Measurements from ENCODE around the gene MN1.

MN1 gene

GRCh38 chr22:27792452-27793161 lies 8.9 kb downstream of the MN1 start:
- in situ Hi-C loops (cut with MboI; ENCODE audit: low sequenced_read_pairs, unreplicated experiment), result no loop called here
- no peak for DNase-seq (ENCODE audit: low spot score)
- TF ChIP-seq, protein P1, sequence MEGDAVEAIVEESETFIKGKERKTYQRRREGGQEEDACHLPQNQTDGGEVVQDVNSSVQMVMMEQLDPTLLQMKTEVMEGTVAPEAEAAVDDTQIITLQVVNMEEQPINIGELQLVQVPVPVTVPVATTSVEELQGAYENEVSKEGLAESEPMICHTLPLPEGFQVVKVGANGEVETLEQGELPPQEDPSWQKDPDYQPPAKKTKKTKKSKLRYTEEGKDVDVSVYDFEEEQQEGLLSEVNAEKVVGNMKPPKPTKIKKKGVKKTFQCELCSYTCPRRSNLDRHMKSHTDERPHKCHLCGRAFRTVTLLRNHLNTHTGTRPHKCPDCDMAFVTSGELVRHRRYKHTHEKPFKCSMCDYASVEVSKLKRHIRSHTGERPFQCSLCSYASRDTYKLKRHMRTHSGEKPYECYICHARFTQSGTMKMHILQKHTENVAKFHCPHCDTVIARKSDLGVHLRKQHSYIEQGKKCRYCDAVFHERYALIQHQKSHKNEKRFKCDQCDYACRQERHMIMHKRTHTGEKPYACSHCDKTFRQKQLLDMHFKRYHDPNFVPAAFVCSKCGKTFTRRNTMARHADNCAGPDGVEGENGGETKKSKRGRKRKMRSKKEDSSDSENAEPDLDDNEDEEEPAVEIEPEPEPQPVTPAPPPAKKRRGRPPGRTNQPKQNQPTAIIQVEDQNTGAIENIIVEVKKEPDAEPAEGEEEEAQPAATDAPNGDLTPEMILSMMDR (IDR thresholded peaks at IDR 0.05; ENCODE audit: borderline replicate concordance, control extremely low read depth, extremely low read depth, insufficient read depth, missing control alignments), result no peak

DNA sequence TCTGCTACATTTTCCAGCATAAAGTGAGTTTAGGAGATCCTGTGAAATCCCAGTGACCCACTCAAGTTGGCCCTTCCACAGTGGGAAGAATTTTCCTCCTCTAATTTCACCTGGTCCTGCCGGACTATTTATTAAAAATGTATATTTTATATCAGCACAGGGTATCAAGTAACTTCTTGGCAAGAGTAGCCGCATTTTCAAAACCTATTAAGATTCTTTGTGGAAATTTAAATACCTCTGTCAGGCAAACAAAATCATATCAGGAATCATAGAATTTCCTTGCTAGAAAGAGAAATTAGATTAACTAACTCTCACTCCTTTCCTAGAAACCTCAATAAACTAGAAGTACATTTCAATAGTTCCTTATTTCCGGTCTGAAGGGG lies 9.7 kb downstream of the MN1 start:
- TF ChIP-seq, protein P1 (IDR thresholded peaks at IDR 0.05; ENCODE audit: borderline replicate concordance, control extremely low read depth, extremely low read depth, insufficient read depth, missing control alignments), result no peak
- in situ Hi-C loops (cut with MboI; ENCODE audit: low sequenced_read_pairs, unreplicated experiment), result no loop called here
- DNase-seq (ENCODE audit: low spot score), result no peak

- TF ChIP-seq, protein P1 (IDR thresholded peaks at IDR 0.05; ENCODE audit: borderline replicate concordance, control extremely low read depth, extremely low read depth, insufficient read depth, missing control alignments), result no peak
- in situ Hi-C loops (cut with MboI; ENCODE audit: low sequenced_read_pairs, unreplicated experiment), result no loop called here
- DNase-seq (ENCODE audit: low spot score), result no peak
Measured at GRCh38 chr22:27791159-27791858, 10.2 kb downstream of the MN1 start.

DNA sequence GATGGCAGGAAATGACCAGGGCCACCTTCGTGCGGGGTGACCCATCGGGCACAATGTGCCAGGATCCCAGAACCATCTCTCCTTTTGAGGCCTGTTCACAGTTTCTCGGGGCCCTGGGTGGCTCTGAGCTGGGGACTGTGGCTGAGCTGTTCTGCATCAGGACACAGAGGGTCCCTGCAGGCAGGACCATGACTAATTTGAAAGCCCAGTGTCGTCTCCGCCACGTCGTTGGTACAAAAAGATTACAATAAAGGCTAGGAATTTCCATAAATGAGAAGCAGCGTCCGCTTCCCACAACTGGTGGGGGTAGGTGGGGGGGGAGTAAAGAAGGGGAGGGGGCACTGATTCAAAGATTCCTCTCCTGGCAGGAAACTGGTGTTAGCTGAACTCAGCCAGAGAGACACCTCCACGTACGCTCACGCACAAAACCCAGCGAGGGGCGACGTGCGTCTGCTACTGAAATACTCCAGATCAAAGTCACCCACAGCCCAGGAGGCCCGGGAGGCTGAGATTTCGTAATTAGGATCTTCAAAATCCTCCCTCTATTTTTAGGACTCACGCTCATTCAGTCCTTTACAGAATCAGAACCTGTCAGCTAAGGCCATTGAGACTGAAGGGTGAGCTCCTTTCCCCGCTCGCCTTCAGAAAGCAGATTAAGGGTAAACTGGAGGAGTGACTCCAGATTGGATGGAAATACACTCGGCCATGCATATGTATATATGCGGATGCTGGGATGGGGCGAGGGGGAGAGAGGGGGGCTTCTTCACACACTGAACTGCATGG lies 11.0 kb downstream of the MN1 start:
- in situ Hi-C loops (cut with MboI; ENCODE audit: low sequenced_read_pairs, unreplicated experiment), result no loop called here
- TF ChIP-seq, protein P1 (IDR thresholded peaks at IDR 0.05; ENCODE audit: borderline replicate concordance, control extremely low read depth, extremely low read depth, insufficient read depth, missing control alignments), result no peak
- DNase-seq (ENCODE audit: low spot score), result no peak

GRCh38 chr22:27788500-27789288 lies 12.9 kb downstream of the MN1 start:
- in situ Hi-C loops (cut with MboI; ENCODE audit: low sequenced_read_pairs, unreplicated experiment), result no loop called here
- TF ChIP-seq, protein P1 (IDR thresholded peaks at IDR 0.05; ENCODE audit: borderline replicate concordance, control extremely low read depth, extremely low read depth, insufficient read depth, missing control alignments), result no peak
- DNase-seq (ENCODE audit: low spot score), result no peak

DNA sequence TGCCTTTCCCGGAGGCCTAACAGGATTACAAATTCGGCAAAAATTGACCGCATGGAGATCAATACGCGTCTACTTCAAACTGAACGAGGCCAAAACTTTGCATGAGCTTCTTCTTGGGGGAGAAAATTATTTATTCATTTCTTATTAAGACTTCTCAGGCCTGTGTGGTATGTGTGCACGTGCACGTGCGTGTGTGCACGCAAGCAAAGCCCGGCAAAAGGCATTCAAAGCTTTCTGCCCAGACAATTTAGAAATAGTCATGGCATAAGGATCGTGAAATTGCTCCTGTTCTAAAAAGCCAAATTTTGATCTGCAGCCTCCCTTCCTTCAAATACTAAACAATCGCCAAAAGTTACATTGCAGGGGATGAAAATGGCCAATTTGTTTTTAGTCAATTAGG lies 14.6 kb downstream of the MN1 start:
- TF ChIP-seq, protein P1 (IDR thresholded peaks at IDR 0.05; ENCODE audit: borderline replicate concordance, control extremely low read depth, extremely low read depth, insufficient read depth, missing control alignments), result no peak
- in situ Hi-C loops (cut with MboI; ENCODE audit: low sequenced_read_pairs, unreplicated experiment), result no loop called here
- no peak for DNase-seq (ENCODE audit: low spot score)
